Measurements from ENCODE around the gene MZT2A. TPM values are rescaled to one million over a fixed set of nuclear protein-coding genes. Genes with fewer than 3 reads are reported as not detected.
"Not testable (repeated sequence)": the region's sequence is repeated elsewhere in the genome, so short reads cannot be mapped to it uniquely, and the experiment has no call there.

Gene MZT2A
- total and polyA plus RNA-seq, 10 donors: 23.7 to 190 (median 45.0) TPM

DNA sequence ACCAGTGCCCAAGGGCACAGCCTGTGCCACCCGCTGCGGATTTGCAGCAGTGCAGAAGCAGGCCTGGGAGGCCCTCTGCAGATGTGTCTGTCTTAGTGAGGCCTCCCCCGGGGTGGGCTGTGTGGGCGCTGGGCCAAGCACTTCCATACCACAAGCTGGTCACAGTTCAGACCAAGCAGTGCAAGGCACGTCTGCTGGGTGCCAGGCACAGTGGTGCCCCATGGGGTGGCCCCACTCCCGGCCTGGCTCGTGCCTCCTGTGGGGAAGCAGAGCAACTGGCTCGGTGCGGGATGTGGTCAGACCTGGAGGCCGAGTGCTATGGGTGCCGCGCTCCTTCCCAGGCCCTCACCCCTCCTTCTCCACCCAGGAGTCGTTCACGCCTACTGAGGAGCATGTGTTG, 23.0 kb upstream of the MZT2A start:
- Histone ChIP-seq H3K36me3 (peaks cover 0 to 97% (median 47%) of the 10 kb centered on the region in 6 donors), H3K4me1 (peaks cover 0 to 19% (median 6%) of the 10 kb centered on the region in 6 donors), H3K27ac (peak overlapping the region in 1 of 8 donors; percentile 5)
- H3K27me3 ChIP-seq (replicated peaks in 1 of 7); H3K9me3 ChIP-seq; intact Hi-C loops (cut with DNase I; ENCODE audit: low total_unique reads); H3K4me3 ChIP-seq: not testable (repeated sequence)
- TF ChIP-seq POLR2AphosphoS5 (IDR thresholded peaks at IDR 0.05): peak in 1 of 3 donors; percentile 39
- 72 to 81% (median 74%) methylated on average over 4 to 14 of the region's 14 CpGs for WGBS, 5 donors
- DNase-seq: peak; percentile 75

DNA sequence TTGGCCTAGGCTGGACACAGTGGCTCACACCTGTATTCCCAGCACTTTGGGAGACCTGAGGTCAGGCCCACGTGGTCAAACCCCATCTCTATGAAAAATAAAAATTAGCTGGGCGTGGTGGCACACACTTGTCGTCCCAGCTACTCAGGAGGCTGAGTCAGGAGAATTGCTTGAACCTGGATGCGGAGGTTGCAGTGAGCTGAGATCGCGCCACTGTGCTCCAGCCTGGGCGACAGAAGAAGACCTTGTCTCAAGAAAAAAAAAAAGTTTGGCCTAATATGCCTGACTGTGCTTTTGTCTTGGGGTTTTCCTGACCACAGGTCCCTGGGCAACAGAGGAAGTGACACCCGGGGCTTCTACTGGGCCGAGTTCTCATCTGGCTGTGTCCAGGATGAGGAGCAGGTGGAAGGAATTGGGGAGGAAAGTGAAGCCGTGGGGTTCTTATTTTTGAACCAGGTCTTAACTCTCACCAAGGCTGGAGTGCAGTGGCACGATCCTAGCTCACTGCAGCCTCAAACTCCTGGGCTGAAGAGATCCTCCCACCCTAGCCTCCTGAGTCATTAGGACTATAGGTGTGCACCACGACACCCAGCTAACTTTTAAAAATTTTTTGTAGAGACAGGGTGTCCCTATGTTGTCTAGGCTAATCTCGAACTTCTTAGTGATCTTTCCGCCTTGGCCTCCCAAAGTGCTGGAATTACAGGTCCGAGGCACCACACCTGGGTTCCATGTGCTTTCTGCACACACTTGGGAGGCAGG, 22.4 kb upstream of the MZT2A start:
- intact Hi-C loops (cut with DNase I; ENCODE audit: low total_unique reads); DNase-seq; H3K9me3 ChIP-seq; H3K27me3 ChIP-seq (replicated peaks in 1 of 7); H3K4me3 ChIP-seq: not testable (repeated sequence)
- Histone ChIP-seq H3K4me1 (peaks cover 0 to 19% (median 6%) of the 10 kb centered on the region in 6 donors), H3K27ac (peak overlapping the region in 1 of 8 donors; percentile 5), H3K36me3 (peaks cover 0 to 97% (median 47%) of the 10 kb centered on the region in 6 donors)
- 49 to 74% (median 56%) methylated on average over 13 to 15 of the region's 15 CpGs for WGBS, 5 donors

DNA sequence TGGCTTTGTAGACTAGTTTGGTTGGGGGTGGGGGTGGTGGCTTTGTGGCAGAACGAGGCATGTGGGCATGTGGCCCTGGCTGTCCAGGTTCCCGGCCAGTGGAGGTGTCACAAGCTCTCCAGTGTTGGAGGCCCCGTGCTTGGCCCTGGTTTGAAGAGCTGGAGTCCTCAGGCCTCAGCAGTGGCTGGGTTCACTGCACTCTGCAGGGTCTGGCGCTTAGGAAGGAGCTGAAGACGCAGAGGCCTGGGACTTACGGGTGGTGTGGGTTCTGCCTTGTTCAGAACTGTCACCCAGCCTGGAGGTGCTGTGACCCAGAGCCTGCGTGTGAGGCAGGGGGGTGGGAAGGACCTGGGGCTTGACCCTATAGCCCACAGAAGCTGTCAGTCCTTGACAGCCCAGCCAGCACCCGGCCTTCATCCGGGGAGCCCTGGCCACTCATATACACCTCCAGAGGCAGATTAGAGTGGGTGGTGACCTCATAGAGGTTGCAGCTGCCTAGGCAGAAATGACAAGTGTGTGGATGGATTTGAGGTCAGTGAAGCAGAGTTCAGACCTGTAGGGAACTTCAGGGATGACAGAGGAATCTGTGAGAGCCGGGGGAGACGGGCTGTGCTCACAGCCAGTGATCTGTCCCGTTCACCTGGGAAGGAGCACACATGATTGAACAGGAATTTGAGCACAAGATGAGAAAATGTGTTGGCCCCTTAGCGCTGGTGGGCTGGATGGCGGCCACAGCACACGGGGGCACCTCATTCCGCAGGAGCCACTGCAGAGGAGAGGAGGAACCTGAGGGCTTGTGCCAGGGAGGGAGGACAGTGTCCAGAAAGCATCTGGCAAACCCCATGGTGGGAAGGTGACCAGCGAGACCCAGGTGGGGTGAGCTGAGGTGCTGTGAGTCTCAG, 20.0 kb upstream of the MZT2A start:
- 67 to 98% (median 83%) methylated on average over 11 to 17 of the region's 17 CpGs for WGBS, 5 donors
- intact Hi-C loops (cut with DNase I; ENCODE audit: low total_unique reads); H3K4me3 ChIP-seq; H3K9me3 ChIP-seq; DNase-seq; H3K27ac ChIP-seq; H3K27me3 ChIP-seq (replicated peaks in 1 of 7): not testable (repeated sequence)
- H3K36me3 ChIP-seq: peaks cover 0 to 96% (median 51%) of the 10 kb centered on the region in 6 donors
- peaks cover 0 to 19% (median 6%) of the 10 kb centered on the region in 6 donors for H3K4me1 ChIP-seq

DNA sequence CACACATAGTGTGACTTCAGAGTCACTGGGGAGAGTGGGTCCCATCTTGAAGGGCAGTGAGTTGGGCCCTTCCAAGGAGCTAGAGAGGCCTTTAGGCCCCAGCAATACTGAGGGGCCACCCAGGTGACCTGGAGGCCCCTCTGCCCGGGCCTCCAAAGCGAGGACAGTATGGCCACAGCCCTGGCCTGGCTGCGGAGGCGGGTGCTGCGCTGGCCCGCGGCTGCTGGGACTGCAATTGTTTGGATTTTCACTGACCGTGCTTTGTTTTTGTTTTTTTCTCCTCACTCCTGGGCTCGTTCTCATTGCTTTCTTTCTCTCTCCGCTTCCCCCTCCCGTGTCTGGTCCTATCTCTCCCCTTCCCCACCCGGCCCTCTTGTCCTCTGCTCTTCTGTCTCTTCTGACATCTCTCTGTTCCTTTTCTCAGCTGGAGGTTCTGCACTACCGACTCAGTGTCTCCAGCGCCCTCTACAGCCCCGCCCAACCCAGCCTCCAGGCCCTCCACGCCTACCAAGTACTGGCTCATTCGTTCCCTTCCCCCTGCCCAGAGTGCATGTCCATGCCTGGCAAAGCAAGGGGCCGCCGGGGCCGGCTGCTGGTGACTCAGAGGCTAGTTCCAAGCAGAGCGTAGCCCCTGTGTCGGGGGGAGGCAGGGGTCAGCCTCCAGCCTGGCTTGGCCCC, 19.2 kb upstream of the MZT2A start:
- DNase-seq: peak; percentile 72
- H3K27me3 ChIP-seq (replicated peaks in 1 of 7); H3K4me3 ChIP-seq; intact Hi-C loops (cut with DNase I; ENCODE audit: low total_unique reads); H3K9me3 ChIP-seq; H3K27ac ChIP-seq: not testable (repeated sequence)
- peaks cover 0 to 96% (median 51%) of the 10 kb centered on the region in 6 donors for H3K36me3 ChIP-seq
- peaks cover 0 to 19% (median 6%) of the 10 kb centered on the region in 6 donors for H3K4me1 ChIP-seq
- 88 to 93% (median 91%) methylated on average over 21 to 22 of the region's 22 CpGs for WGBS, 5 donors

DNA sequence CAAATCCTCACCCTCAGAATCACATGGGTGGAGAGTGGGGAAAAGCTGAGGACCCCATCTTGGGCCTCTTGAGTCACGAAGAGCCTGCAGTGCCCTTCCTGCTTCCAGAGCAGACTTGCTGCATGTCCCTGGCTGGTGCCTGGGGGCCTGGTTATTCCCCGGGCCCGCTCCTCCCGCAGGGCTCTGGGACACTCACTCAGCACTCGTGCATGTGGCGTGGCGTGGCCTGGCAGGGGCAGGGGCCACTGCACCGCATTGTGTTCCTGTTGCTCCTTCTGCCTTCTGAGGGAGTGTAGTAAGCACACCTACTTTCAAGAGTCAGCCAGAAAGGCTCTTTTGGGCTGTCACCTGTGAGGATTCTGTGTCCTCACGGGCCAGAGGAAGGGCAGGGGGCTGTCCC, 17.4 kb upstream of the MZT2A start:
- Histone ChIP-seq H3K27me3 (replicated peaks in 1 of 7) (no peaks in the 10 kb centered on the region), H3K4me1 (peaks cover 0 to 12% (median 6%) of the 10 kb centered on the region in 6 donors), H3K4me3 (no peak overlapping the region), H3K9me3 (no peaks in the 10 kb centered on the region), H3K36me3 (peaks cover 0 to 99% (median 66%) of the 10 kb centered on the region in 6 donors), H3K27ac (no peak overlapping the region)
- WGBS, 5 donors: 72 to 98% (median 85%) methylated on average over 7 to 9 of the region's 9 CpGs
- no peak for DNase-seq
- intact Hi-C loops (cut with DNase I; ENCODE audit: low total_unique reads): no loop called here
- TF ChIP-seq POLR2A (IDR thresholded peaks at IDR 0.05): no peak
- TF ChIP-seq POLR2AphosphoS5 (IDR thresholded peaks at IDR 0.05): peak in 1 of 3 donors; percentile 26

DNA sequence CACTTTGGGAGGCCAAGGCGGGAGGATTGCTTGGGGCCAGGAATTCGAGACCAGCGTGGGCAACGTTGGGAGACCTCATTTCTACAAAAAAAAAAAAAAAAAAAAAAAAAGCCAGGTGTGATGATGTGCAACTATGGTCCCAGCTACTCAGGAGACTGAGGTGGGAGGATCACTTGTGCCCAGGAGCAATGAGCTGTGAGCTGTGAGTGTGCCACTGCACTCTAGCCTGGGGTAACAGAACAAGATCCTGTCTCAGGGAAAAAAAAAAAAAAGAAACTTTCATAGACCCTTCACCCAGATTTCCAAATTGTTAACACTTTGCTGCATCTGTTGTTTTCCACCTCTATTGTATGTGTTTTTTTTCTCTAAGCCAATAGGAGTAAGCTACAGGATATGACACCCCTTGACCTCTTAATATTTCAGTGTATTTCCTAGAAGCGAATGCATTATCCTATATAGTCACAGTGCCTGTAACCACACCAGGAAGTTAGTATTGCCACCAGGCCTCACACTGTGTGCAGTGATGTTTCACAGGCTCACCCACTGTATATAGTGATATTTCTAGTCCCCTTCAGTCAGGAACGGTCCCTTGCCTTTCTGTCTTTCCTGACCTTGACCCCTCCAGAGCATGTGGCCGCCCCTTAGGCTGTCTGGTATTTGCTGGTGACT, 12.0 kb upstream of the MZT2A start:
- H3K9me3 ChIP-seq; DNase-seq; H3K4me1 ChIP-seq; H3K4me3 ChIP-seq; intact Hi-C loops (cut with DNase I; ENCODE audit: low total_unique reads); H3K27me3 ChIP-seq (replicated peaks in 1 of 7); H3K27ac ChIP-seq: not testable (repeated sequence)
- peaks cover 0 to 100% (median 92%) of the 10 kb centered on the region in 6 donors for H3K36me3 ChIP-seq
- WGBS, 5 donors: 73 to 88% (median 82%) methylated on average over 7 of the region's 7 CpGs

DNA sequence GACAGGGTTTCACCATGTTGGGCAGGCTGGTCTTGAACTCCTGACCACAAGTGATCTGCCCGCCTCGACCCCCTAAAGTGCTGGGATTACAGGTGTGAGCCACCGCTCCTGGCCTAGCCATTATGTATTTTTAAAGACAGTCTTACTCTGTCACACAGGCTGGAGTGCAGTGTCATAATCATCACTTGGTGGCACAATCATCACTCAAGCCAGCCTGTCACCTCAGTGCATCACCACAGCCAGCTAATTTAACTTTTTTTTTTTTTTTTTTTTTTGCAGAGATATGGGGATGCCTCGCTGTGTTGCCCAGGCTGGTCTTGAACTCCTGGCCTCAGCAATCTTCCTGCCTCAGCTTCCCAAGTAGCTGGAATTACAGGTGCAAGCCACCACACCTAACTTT, 11.4 kb upstream of the MZT2A start:
- H3K36me3 ChIP-seq: peaks cover 0 to 100% (median 89%) of the 10 kb centered on the region in 6 donors
- H3K4me1 ChIP-seq; H3K4me3 ChIP-seq; H3K27me3 ChIP-seq (replicated peaks in 1 of 7); H3K27ac ChIP-seq; DNase-seq; intact Hi-C loops (cut with DNase I; ENCODE audit: low total_unique reads); H3K9me3 ChIP-seq: not testable (repeated sequence)
- 87 to 96% (median 93%) methylated on average over 4 of the region's 4 CpGs for WGBS, 5 donors

DNA sequence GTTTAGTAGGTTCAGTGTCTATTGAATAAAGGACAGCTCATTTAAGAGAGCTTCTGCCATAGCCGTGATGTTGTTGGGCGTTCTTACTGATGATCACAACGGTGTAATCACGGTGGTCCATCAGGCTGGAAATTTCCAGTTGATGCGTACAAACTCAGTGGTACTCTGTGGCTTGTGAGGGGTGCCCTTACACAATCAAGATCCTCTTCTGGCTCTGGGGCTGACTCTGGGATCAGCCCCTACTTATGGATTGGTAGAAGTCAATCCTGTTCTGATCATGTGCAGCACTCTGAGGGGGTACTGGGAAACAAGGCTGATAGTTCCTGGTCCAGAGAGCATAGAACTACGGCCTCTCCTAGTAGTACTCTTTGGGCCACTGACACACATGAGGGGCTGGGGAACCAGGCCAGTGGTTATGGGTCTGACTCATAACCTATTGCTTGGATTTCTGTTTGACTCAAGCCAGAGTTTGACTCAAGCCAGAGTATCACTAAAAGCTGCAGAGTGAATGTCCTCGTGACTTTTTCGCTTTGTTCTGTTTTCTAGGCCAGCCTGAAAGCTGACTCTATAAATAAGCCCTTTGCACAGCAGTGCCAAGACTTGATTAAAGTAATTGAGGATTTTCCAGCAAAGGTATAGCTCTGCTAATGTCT, 6.2 kb upstream of the MZT2A start:
- H3K27me3 ChIP-seq (replicated peaks in 1 of 7); H3K9me3 ChIP-seq; DNase-seq; H3K4me3 ChIP-seq; H3K27ac ChIP-seq; intact Hi-C loops (cut with DNase I; ENCODE audit: low total_unique reads): not testable (repeated sequence)
- peaks cover 9 to 45% (median 20%) of the 10 kb centered on the region in 6 donors for H3K4me1 ChIP-seq
- 47 to 85% (median 67%) methylated on average over 8 of the region's 8 CpGs for WGBS, 5 donors
- H3K36me3 ChIP-seq: peaks cover 0 to 65% (median 47%) of the 10 kb centered on the region in 6 donors

DNA sequence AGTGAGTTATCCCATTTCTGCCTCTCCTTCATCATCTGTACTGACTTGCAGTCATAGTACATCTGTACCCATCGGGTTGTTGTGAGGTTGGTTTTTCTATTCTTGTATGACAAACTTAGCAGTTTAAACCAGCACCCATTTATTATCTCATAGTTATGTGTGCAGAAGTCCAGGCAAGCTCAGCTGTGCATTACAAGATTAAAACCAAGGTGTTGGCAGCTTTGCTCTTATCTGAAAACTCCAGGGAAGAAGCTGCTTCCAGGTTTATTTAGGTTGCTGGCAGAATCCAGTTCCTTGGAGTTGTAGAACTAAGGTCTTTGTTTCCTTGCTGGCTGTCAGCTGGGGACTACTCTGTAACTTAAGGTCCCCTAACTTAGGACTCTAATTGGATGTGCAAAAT, 3.3 kb upstream of the MZT2A start:
- intact Hi-C loops (cut with DNase I; ENCODE audit: low total_unique reads); DNase-seq: not testable (repeated sequence)

More for the DNA sequence above, 3.3 kb upstream of the MZT2A start:
- not testable (repeated sequence) for H3K4me3 ChIP-seq; H3K27me3 ChIP-seq (replicated peaks in 1 of 7); H3K27ac ChIP-seq; H3K9me3 ChIP-seq
- peaks cover 15 to 59% (median 35%) of the 10 kb centered on the region in 6 donors for H3K4me1 ChIP-seq
- 78 to 100% (median 91%) methylated on average over 1 of the region's 1 CpG for WGBS, 5 donors
- H3K36me3 ChIP-seq: peaks cover 0 to 36% (median 18%) of the 10 kb centered on the region in 6 donors

All from spleen (tissue), 11 donors.